Heart left ventricle (tissue), 16 donors: Measurements from ENCODE around the gene TRHDE. TPM values are rescaled to one million over a fixed set of nuclear protein-coding genes. Genes with fewer than 3 reads are reported as not detected.

Source experiments
- ATAC-seq, 4 donors: fragments of 200-7000 bp; cut with Tn5 transposase; one replicate each; pipeline ENCODE4 v1.9.1; 2020 to 2022; ENCODE audit warnings: moderate library complexity in 4 of 4, mild to moderate bottlenecking in 3 of 4, moderate number of reproducible peaks in 1 of 4
- DNase-seq, 5 donors: peaks; one replicate each; pipeline ENCODE4 v3.0.0-alpha.2; 2020
- H3K27ac ChIP-seq, 12 donors: fragments of 200-600 bp; sonication (generic) in 4 of 12; one replicate each; pipeline versions ENCODE4 v1.5.0 to v1.8.0; 2016 to 2022; ENCODE audit warnings: mild to moderate bottlenecking in 2 of 12
- H3K27me3 ChIP-seq, 9 donors: fragments of 200-600 bp; sonication (generic) in 2 of 9; one replicate each; pipeline versions ENCODE4 v1.5.1 to v1.8.0; 2016 to 2022; ENCODE audit warnings: mild to moderate bottlenecking in 3 of 9
- H3K36me3 ChIP-seq, 9 donors: fragments of 200-600 bp; sonication (generic) in 2 of 9; one replicate each; pipeline versions ENCODE4 v1.5.0 to v1.8.0; 2018 to 2022; ENCODE audit warnings: mild to moderate bottlenecking in 2 of 9
- H3K4me1 ChIP-seq, 12 donors: fragments of 200-600 bp; sonication (generic) in 4 of 12; one replicate each; pipeline versions ENCODE4 v1.5.0 to v1.8.0; 2016 to 2022; ENCODE audit warnings: mild to moderate bottlenecking in 3 of 12
- H3K4me3 ChIP-seq, 12 donors: fragments of 200-600 bp; sonication (generic) in 4 of 12; one replicate each; pipeline versions ENCODE4 v1.5.0 to v1.8.0; 2017 to 2022; ENCODE audit warnings: mild to moderate bottlenecking in 9 of 12, moderate library complexity in 4 of 12
- H3K9me3 ChIP-seq, 12 donors: fragments of 200-600 bp; sonication (generic) in 4 of 12; one replicate each; pipeline versions ENCODE4 v1.5.0 to v1.8.0; 2016 to 2022; ENCODE audit warnings: mild to moderate bottlenecking in 1 of 12
- POLR2A ChIP-seq, 2 donors: fragments of 450-650 bp; IDR thresholded peaks; one replicate each; pipeline ENCODE4 v1.6.1; 2017; ENCODE audit warnings: antibody characterized with exemption in 2 of 2, mild to moderate bottlenecking in 2 of 2, moderate library complexity in 2 of 2
- WGBS, 4 donors: extraction: QIAGEN DNeasy Blood & Tissue Kit in 2 of 4; methylation state at CpG; one replicate each; pipeline versions ENCODE4 v1.1.5 to v1.1.7; 2013 to 2018; 5-methylcytosine and 5-hydroxymethylcytosine counted together
- intact Hi-C, 10 donors: fragments of 100-400 bp; cut with DNase I; formaldehyde crosslinking; loops; one replicate each; pipeline versions ENCODE4 v1.11.1 to v1.14.2; 2022
- polyA plus RNA-seq, 2 donors: library from polyadenylated mRNA; stranded (reverse); fragments of 200-250 nt; gene quantifications; one replicate each; pipeline ENCODE4 v1.2.3, GENCODE V29; 2013
- total RNA-seq, 9 donors: library from RNA; depleted of rRNA in 2 of 9; stranded (reverse); fragments of >200 nt in 2 of 9; fragmentation: NEBNext Ultra II Directional in 3 of 9; extraction: Animal tissue kit (Norgen Biotek cat#: 25700) in 3 of 9; gene quantifications; one replicate each; pipeline versions ENCODE4 v1.1.0 to v1.2.4, GENCODE V29; 2016 to 2023
- TF ChIP-seq, protein P1 (sequence below), 12 donors: fragments of 200-600 bp; sonication (generic) in 4 of 12; IDR thresholded peaks; one replicate each; pipeline versions ENCODE4 v1.5.0 to v1.8.0; 2018 to 2022; ENCODE audit warnings: antibody characterized with exemption in 12 of 12, mild to moderate bottlenecking in 5 of 12
- donor health status: ischemic (EF 13 %, LVEDD 7.1; RV severe dilation, severe dysfunction).
- donor health status: healthy with polysubstance abuse.
- donor health status: DM: no; HTN: yes; CAD: no.
- donor health status: DM: no; HTN: no; CAD: no.
- donor health status: ischemic (EF 25% LVEDD 6.9; RV normal size, moderate dysfunction).
- donor health status: ischemic (EF 25% LVEDD 5.7; RV mildly dilated, moderate dysfunction).
- donor health status: healthy.
- donor health status: DM: yes; HTN: yes; CAD: no.
- donor health status: ischemic (EF 35%, LVEDD 5.7; RV mildly dilated, moderate dysfunction).
- donor health status: nonischemic (EF 11% LVEDD 7.7; RV severe dilation, severe dysfunction).
- donor health status: DM: yes; HTN: yes; CAD: no.
- donor health status: PGD.
- donor health status: ischemic (EF 29% LVEDD 5.4; RV normal size, mild dysfunction).
- donor health status: nonischemic (EF 23%, LVEDD 6.1; RV moderate dilation, normal function).

The TRHDE gene
- total and polyA plus RNA-seq, 11 donors = 0.01 to 3.1 (median 0.28) TPM; not detected in 1

DNA sequence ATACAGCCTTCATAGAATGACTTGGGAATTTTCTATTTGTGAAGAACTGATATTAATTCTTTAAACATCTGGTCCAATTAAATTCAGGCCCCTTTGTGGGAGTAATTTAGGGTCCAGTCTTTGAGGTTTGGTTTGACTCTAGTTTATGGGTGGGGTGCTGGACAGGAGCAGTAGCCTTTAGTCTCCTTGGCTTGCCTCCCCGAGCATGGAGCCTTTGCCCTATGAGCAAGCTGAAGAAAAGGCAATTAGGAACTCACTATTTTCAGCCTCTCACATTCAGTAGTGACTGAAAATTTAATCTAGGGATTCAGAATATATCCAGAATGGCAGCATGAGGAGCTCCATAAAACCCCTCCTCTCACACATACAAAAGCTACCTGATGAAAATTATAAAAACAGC, 161.1 kb downstream of the TRHDE start:
- no peak for ATAC-seq
- WGBS, 4 donors = 73 to 85% (median 78%) methylated on average over 1 of the region's 1 CpG
- no peaks in the 10 kb centered on the region for H3K36me3 ChIP-seq

DNA sequence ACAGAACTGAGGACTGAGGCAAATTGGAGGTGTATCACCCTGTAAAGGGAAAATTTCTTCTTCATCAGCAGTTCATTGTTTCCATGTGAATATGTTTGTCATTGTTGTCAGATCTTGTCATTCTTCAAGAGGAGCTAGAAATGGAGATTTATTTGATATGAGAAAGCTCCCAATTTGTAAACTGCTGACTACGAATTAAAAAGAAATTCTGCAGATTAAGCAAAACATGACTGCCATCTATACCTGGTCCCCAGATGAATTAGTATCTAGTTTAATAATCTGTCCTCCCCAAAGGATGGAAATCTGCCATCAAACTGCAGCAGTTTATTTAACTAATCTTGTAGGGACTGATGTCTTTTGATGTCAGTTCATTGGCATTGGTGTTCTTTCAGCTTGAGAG, 162.8 kb downstream of the TRHDE start:
- ATAC-seq (no peak), DNase-seq (no peak)
- H3K27ac ChIP-seq = no peak overlapping the region
- no peak for TF ChIP-seq POLR2A (IDR thresholded peaks at IDR 0.05)
- TF ChIP-seq, protein P1, sequence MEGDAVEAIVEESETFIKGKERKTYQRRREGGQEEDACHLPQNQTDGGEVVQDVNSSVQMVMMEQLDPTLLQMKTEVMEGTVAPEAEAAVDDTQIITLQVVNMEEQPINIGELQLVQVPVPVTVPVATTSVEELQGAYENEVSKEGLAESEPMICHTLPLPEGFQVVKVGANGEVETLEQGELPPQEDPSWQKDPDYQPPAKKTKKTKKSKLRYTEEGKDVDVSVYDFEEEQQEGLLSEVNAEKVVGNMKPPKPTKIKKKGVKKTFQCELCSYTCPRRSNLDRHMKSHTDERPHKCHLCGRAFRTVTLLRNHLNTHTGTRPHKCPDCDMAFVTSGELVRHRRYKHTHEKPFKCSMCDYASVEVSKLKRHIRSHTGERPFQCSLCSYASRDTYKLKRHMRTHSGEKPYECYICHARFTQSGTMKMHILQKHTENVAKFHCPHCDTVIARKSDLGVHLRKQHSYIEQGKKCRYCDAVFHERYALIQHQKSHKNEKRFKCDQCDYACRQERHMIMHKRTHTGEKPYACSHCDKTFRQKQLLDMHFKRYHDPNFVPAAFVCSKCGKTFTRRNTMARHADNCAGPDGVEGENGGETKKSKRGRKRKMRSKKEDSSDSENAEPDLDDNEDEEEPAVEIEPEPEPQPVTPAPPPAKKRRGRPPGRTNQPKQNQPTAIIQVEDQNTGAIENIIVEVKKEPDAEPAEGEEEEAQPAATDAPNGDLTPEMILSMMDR (IDR thresholded peaks at IDR 0.05) = no peak
- H3K9me3 ChIP-seq = peaks cover 0 to 14% (median 2%) of the 10 kb centered on the region in 12 donors
- 77 to 81% (median 79%) methylated on average over 1 of the region's 1 CpG for WGBS, 4 donors
- no peaks in the 10 kb centered on the region for H3K36me3 ChIP-seq
- no peak overlapping the region for H3K4me3 ChIP-seq
- no peaks in the 10 kb centered on the region for H3K27me3 ChIP-seq
- no peaks in the 10 kb centered on the region for H3K4me1 ChIP-seq
- intact Hi-C loops = no loop called here

More for the DNA sequence above, 161.1 kb downstream of the TRHDE start:
- no peaks in the 10 kb centered on the region for H3K4me1 ChIP-seq
- no peak overlapping the region for H3K4me3 ChIP-seq
- no peak for TF ChIP-seq POLR2A (IDR thresholded peaks at IDR 0.05)
- TF ChIP-seq, protein P1 (IDR thresholded peaks at IDR 0.05) = no peak
- no peaks in the 10 kb centered on the region for H3K27me3 ChIP-seq
- H3K9me3 ChIP-seq = peaks cover 0 to 10% (median 0%) of the 10 kb centered on the region in 12 donors
- no peak overlapping the region for H3K27ac ChIP-seq
- no peak for DNase-seq
- intact Hi-C loops = no loop called here

DNA sequence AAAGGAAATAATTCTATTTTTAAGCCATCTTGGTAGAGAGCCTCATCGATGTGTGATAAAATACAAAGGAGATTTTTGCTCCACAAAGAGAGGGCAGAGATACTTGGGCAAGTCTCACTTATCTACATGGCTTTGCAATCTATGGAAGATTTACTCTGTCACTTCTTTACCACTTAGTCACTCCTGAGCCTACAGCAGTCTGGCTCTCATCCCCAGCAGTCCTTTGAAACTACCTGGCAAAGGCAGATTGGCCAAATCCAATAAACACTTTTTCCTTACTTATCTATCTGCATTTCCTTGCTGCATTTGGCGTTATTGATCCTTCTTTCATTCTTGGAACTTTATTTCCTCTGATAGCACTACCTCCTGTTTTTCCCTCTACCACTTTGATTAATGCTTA, 170.0 kb downstream of the TRHDE start:
- H3K27ac ChIP-seq = no peak overlapping the region
- H3K27me3 ChIP-seq = no peaks in the 10 kb centered on the region
- ATAC-seq = no peak
- TF ChIP-seq POLR2A (IDR thresholded peaks at IDR 0.05) = no peak
- intact Hi-C loops = no loop called here
- peaks cover 0 to 16% (median 2%) of the 10 kb centered on the region in 12 donors for H3K9me3 ChIP-seq
- H3K36me3 ChIP-seq = no peaks in the 10 kb centered on the region
- 43 to 66% (median 50%) methylated on average over 2 of the region's 2 CpGs for WGBS, 4 donors
- H3K4me3 ChIP-seq = no peak overlapping the region
- no peak for DNase-seq
- no peaks in the 10 kb centered on the region for H3K4me1 ChIP-seq

DNA sequence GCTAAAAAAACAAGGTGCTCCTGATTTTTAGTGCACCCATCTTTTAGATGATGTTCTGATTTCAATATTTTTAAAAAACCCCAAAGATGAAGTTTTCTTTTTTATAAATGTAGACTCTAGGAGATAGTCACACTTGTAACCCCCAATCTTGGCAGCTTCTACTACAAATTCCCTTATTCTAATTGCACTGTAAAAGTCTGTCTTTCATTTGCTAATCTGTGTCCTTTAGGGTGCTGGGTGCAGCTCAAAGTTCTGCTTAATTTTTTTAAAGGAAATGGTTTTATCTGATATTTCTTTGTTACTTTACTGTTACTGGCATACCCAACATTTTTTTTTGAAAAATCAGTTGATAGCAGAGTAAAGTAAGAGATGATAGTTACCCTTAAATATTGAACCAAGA, 172.0 kb downstream of the TRHDE start:
- peaks cover 0 to 9% (median under 1%) of the 10 kb centered on the region in 12 donors for H3K9me3 ChIP-seq
- intact Hi-C loops = no loop called here
- no peak overlapping the region for H3K27ac ChIP-seq
- TF ChIP-seq POLR2A (IDR thresholded peaks at IDR 0.05) = no peak
- TF ChIP-seq, protein P1 (IDR thresholded peaks at IDR 0.05) = no peak
- H3K36me3 ChIP-seq = no peaks in the 10 kb centered on the region
- H3K27me3 ChIP-seq = no peaks in the 10 kb centered on the region
- no peak overlapping the region for H3K4me3 ChIP-seq
- no peak for ATAC-seq
- H3K4me1 ChIP-seq = no peaks in the 10 kb centered on the region
- no peak for DNase-seq

DNA sequence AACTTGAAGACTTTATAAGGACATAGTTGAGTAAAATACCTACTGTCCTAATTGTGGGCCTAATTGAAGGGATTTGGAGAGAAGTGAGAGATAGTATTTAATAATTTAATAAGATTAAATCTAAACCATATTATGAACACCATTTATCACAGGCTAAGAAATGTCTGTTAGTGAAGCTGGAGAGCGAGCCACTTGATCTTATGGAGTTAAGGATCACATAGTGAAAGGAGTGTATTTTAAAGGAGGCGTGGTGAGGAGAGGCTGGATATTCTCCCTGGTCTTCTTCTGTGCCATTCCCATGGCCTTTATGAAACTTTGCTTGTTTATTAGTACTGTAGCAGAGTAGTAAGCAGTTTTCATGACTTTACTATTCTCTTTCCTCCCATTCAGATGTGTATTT, 172.4 kb downstream of the TRHDE start:
- H3K4me1 ChIP-seq = no peaks in the 10 kb centered on the region
- TF ChIP-seq, protein P1 (IDR thresholded peaks at IDR 0.05) = no peak
- TF ChIP-seq POLR2A (IDR thresholded peaks at IDR 0.05) = no peak
- no peak for DNase-seq
- no peaks in the 10 kb centered on the region for H3K36me3 ChIP-seq
- H3K27me3 ChIP-seq = no peaks in the 10 kb centered on the region
- 69 to 79% (median 73%) methylated on average over 2 of the region's 2 CpGs for WGBS, 4 donors
- H3K9me3 ChIP-seq = peaks cover 0 to 6% (median 0%) of the 10 kb centered on the region in 12 donors
- no peak overlapping the region for H3K27ac ChIP-seq
- intact Hi-C loops = no loop called here
- no peak for ATAC-seq
- no peak overlapping the region for H3K4me3 ChIP-seq
